IMR-90 (cell line): ENCODE measurements around the gene NLRC5.

ENCODE experiments used
- BHLHE40 ChIP-seq: fragments of 150-350 bp; IDR thresholded peaks from 2 replicates; pipeline ENCODE4 v1.6.1; 2016; ENCODE audit warnings: mild to moderate bottlenecking, low read depth, low read length
- CHD1 ChIP-seq: IDR thresholded peaks from 2 replicates; pipeline ENCODE4 v1.6.1; 2012; ENCODE audit warnings: low read depth, low read length, improper control_type of control experiment
- CTCF ChIP-seq: conservative IDR thresholded peaks from 2 replicates; pipeline ENCODE4 v1.5.1; 2012; ENCODE audit warnings: mild to moderate bottlenecking, low read depth, low read length, improper control_type of control experiment
- ELK1 ChIP-seq: fragments of 150-350 bp; IDR thresholded peaks from 2 replicates; pipeline ENCODE4 v1.6.1; 2016; ENCODE audit warnings: low read depth, mild to moderate bottlenecking, low read length, moderate library complexity, borderline replicate concordance
- FOS ChIP-seq: fragments of 150-350 bp; IDR thresholded peaks from 2 replicates; pipeline ENCODE4 v1.6.1; 2016; ENCODE audit warnings: low read depth, low read length
- MAFK ChIP-seq: IDR thresholded peaks from 2 replicates; pipeline ENCODE4 v1.6.1; 2012; ENCODE audit warnings: low read depth, low read length, improper control_type of control experiment
- MAZ ChIP-seq: IDR thresholded peaks from 2 replicates; pipeline ENCODE4 v1.6.1; 2012; ENCODE audit warnings: low read depth, mild to moderate bottlenecking, low read length, improper control_type of control experiment, moderate library complexity, borderline replicate concordance
- MXI1 ChIP-seq: IDR thresholded peaks from 2 replicates; pipeline ENCODE4 v1.6.1; 2012; ENCODE audit warnings: low read depth, mild to moderate bottlenecking, low read length, moderate library complexity, borderline replicate concordance
- POLR2A ChIP-seq: IDR thresholded peaks from 2 replicates; pipeline ENCODE4 v1.6.1; 2012; ENCODE audit warnings: mild to moderate bottlenecking, low read depth, low read length
- RAD21 ChIP-seq: IDR thresholded peaks from 2 replicates; pipeline ENCODE4 v1.6.1; 2012; ENCODE audit warnings: low read length, improper control_type of control experiment
- RCOR1 ChIP-seq: IDR thresholded peaks from 2 replicates; pipeline ENCODE4 v1.6.1; 2012; ENCODE audit warnings: mild to moderate bottlenecking, low read length, improper control_type of control experiment; ENCODE audit not compliant: insufficient replicate concordance
- RFX5 ChIP-seq: IDR thresholded peaks from 2 replicates; pipeline ENCODE4 v1.8.0; 2012; ENCODE audit warnings: low read depth, mild to moderate bottlenecking, low read length, moderate library complexity
- SMC3 ChIP-seq: fragments of 150-350 bp; IDR thresholded peaks from 2 replicates; pipeline ENCODE4 v1.6.1; 2016; ENCODE audit warnings: low read depth, mild to moderate bottlenecking, antibody characterized with exemption, low read length, moderate library complexity
- TF ChIP-seq, protein P1 (sequence below): fragments of 150-350 bp; IDR thresholded peaks from 2 replicates; pipeline ENCODE4 v1.6.1; 2017; ENCODE audit warnings: mild to moderate bottlenecking, antibody characterized with exemption, low read length, low read depth

DNA sequence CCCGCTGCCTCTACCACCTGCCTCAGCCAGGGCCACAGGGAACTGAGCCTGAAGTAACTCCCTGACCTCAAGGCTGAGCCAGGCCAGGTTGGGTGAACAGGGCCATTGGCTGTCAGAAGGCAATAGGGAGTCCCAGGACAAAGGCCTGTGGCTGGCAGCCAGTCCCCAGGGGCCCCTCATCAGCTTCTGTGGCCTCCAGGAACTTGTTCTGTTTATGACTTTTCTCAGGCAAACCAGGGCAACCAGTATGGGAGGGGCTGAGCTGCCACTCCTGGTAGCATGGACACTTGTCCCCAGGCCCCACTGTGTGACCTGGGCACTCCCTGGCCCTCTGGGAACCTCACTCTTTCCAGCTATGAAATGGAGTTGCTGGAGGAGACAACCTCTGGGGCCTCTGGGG lies 143.1 kb downstream of the NLRC5 start:
- no peak for TF ChIP-seq CTCF
- TF ChIP-seq POLR2A: no peak
- no peak for TF ChIP-seq BHLHE40
- TF ChIP-seq SMC3: no peak
- TF ChIP-seq MAFK: no peak
- TF ChIP-seq, protein P1, sequence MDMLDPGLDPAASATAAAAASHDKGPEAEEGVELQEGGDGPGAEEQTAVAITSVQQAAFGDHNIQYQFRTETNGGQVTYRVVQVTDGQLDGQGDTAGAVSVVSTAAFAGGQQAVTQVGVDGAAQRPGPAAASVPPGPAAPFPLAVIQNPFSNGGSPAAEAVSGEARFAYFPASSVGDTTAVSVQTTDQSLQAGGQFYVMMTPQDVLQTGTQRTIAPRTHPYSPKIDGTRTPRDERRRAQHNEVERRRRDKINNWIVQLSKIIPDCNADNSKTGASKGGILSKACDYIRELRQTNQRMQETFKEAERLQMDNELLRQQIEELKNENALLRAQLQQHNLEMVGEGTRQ: no peak
- no peak for TF ChIP-seq MXI1
- no peak for TF ChIP-seq CHD1
- TF ChIP-seq RAD21: no peak
- TF ChIP-seq RFX5: no peak
- TF ChIP-seq FOS: no peak
- TF ChIP-seq ELK1: no peak
- no peak for TF ChIP-seq MAZ
- TF ChIP-seq RCOR1: no peak
